ENCODE data around the gene NT5DC3.

Gene NT5DC3

GRCh38 chr12:103771466-103771865 lies 69.6 kb downstream of the NT5DC3 start:
- peak; percentile 16 for TF ChIP-seq CTCF (IDR thresholded peaks at IDR 0.05; ENCODE audit: borderline replicate concordance, control extremely low read depth, extremely low read depth, insufficient read depth, missing control alignments)
- DNase-seq (ENCODE audit: low spot score) = no peak
- in situ Hi-C loops (cut with MboI; ENCODE audit: low sequenced_read_pairs, unreplicated experiment) = no loop called here

- in situ Hi-C loops (cut with MboI; ENCODE audit: low sequenced_read_pairs, unreplicated experiment) = no loop called here
Measured at GRCh38 chr12:103769240-103769945, 71.6 kb downstream of the NT5DC3 start.

GRCh38 chr12:103768467-103769123 lies 72.4 kb downstream of the NT5DC3 start:
- no peak for TF ChIP-seq CTCF (IDR thresholded peaks at IDR 0.05; ENCODE audit: borderline replicate concordance, control extremely low read depth, extremely low read depth, insufficient read depth, missing control alignments)
- in situ Hi-C loops (cut with MboI; ENCODE audit: low sequenced_read_pairs, unreplicated experiment) = no loop called here
- DNase-seq (ENCODE audit: low spot score) = no peak

More at GRCh38 chr12:103769240-103769945, 71.6 kb downstream of the NT5DC3 start:
- TF ChIP-seq CTCF (IDR thresholded peaks at IDR 0.05; ENCODE audit: borderline replicate concordance, control extremely low read depth, extremely low read depth, insufficient read depth, missing control alignments) = no peak
- DNase-seq (ENCODE audit: low spot score) = no peak

- TF ChIP-seq CTCF (IDR thresholded peaks at IDR 0.05; ENCODE audit: borderline replicate concordance, control extremely low read depth, extremely low read depth, insufficient read depth, missing control alignments) = no peak
- DNase-seq (ENCODE audit: low spot score) = no peak
- in situ Hi-C loops (cut with MboI; ENCODE audit: low sequenced_read_pairs, unreplicated experiment) = no loop called here
Measured at GRCh38 chr12:103766028-103766427, 75.0 kb downstream of the NT5DC3 start.

- DNase-seq (ENCODE audit: low spot score) = no peak
- TF ChIP-seq CTCF (IDR thresholded peaks at IDR 0.05; ENCODE audit: borderline replicate concordance, control extremely low read depth, extremely low read depth, insufficient read depth, missing control alignments) = no peak
- in situ Hi-C loops (cut with MboI; ENCODE audit: low sequenced_read_pairs, unreplicated experiment) = no loop called here
Measured at GRCh38 chr12:103765322-103765721, 75.7 kb downstream of the NT5DC3 start.

GRCh38 chr12:103762473-103762872 lies 78.6 kb downstream of the NT5DC3 start:
- in situ Hi-C loops (cut with MboI; ENCODE audit: low sequenced_read_pairs, unreplicated experiment) = no loop called here
- no peak for DNase-seq (ENCODE audit: low spot score)
- no peak for TF ChIP-seq CTCF (IDR thresholded peaks at IDR 0.05; ENCODE audit: borderline replicate concordance, control extremely low read depth, extremely low read depth, insufficient read depth, missing control alignments)
